Kidney (tissue), 14 donors: ENCODE measurements around the gene RBMX. TPM values are rescaled to one million over a fixed set of nuclear protein-coding genes. Genes with fewer than 3 reads are reported as not detected.

ENCODE experiments used
- DNase-seq, 5 donors: peaks; one replicate each; pipeline ENCODE4 v3.0.0-alpha.2; 2013 to 2020
- FAIRE-seq: peaks from 2 replicates; lab custom pipeline; 2012; peaks lifted over from hg19 to GRCh38; lab: Jason Lieb, UNC
- H3K27ac ChIP-seq, 2 donors: one replicate each; pipeline ENCODE4 v1.7.0; 2013; ENCODE audit warnings: low read depth in 2 of 2, low read length in 2 of 2, inconsistent platforms in 1 of 2
- H3K27me3 ChIP-seq: one replicate; pipeline ENCODE4 v1.7.1; 2013; ENCODE audit warnings: low read length, inconsistent platforms; ENCODE audit not compliant: control insufficient read depth, insufficient read depth
- H3K36me3 ChIP-seq, 3 donors: one replicate each; pipeline versions ENCODE4 v1.7.0 to v1.7.1; 2013; ENCODE audit warnings: low read length in 3 of 3, control low read depth in 1 of 3, inconsistent platforms in 1 of 3; ENCODE audit not compliant: insufficient read depth in 3 of 3, control insufficient read depth in 2 of 3
- H3K4me1 ChIP-seq, 3 donors: one replicate each; pipeline versions ENCODE4 v1.7.0 to v1.7.1; 2013; ENCODE audit warnings: low read length in 3 of 3, inconsistent platforms in 1 of 3, low read depth in 1 of 3; ENCODE audit not compliant: control insufficient read depth in 2 of 3, insufficient read depth in 2 of 3
- H3K4me3 ChIP-seq, 3 donors: one replicate each; pipeline versions ENCODE4 v1.7.0 to v1.8.1; 2013; ENCODE audit warnings: low read length in 3 of 3, control low read depth in 1 of 3, inconsistent platforms in 1 of 3
- H3K9ac ChIP-seq, 3 donors: one replicate each; pipeline versions ENCODE4 v1.7.0 to v1.7.1; 2013; ENCODE audit warnings: low read length in 3 of 3, control low read depth in 1 of 3, inconsistent platforms in 1 of 3
- H3K9me3 ChIP-seq, 3 donors: one replicate each; pipeline versions ENCODE4 v1.7.0 to v1.7.1; 2013; ENCODE audit warnings: low read length in 3 of 3, control low read depth in 1 of 3, inconsistent platforms in 1 of 3; ENCODE audit not compliant: control insufficient read depth in 2 of 3, insufficient read depth in 1 of 3
- intact Hi-C: fragments of 100-400 bp; cut with DNase I; formaldehyde crosslinking; loops from one replicate; pipeline ENCODE4 v1.11.1; 2022
- polyA plus RNA-seq: library from polyadenylated mRNA; stranded (reverse); fragments of 350-450 nt; fragmentation: Illumina TruSeq; extraction: RNeasy Lipid Tissue Mini Kit (QIAGEN cat#74804); gene quantifications from one replicate; pipeline ENCODE4 v1.2.3, GENCODE V29; 2014; ENCODE audit warnings: low read depth, low replicate concordance; ENCODE audit not compliant: insufficient read depth
- total RNA-seq: library from RNA; stranded (reverse); fragmentation: NEBNext Ultra II Directional; extraction: Animal tissue kit (Norgen Biotek cat#: 25700); gene quantifications from one replicate; pipeline ENCODE4 v1.2.1, GENCODE V29; 2021
- TF ChIP-seq, protein P1 (sequence below): IDR thresholded peaks from 3 replicates; pipeline ENCODE4 v1.5.1; 2012; ENCODE audit warnings: mild to moderate bottlenecking, moderate library complexity, borderline replicate concordance; ENCODE audit not compliant: insufficient read depth; ENCODE audit errors: extremely low read depth
- donor health status: control.
- donor health status: control.
- donor health status: control.
- donor health status: control.
- donor health status: control.
- donor health status: DM: yes; HTN: yes; CAD: no.
- donor health status: Normal renal cell carcinoma (clear cell type).

RBMX gene
- total and polyA plus RNA-seq, 2 donors from 2014 or later: 95.0 to 143 TPM

DNA sequence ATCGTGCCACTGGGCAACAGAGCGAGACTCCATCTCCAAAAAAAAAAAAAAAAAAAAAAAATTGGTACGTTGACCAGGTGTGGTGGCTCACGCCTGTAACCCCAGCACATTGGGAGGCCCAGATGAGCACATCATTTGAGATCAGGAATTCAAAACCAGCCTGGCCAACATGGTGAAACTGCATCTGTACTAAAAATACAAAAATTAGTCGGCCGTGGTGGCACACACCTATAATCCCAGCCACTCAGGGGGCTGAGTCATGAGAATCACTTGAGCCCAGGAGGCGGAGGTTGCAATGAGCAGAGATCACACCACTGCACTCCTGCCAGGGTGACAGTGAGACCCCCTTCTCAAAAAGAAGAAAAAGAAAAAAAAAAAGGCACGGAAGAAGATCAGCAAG lies 24.5 kb downstream of the RBMX start:
- no peak for DNase-seq
- TF ChIP-seq, protein P1, sequence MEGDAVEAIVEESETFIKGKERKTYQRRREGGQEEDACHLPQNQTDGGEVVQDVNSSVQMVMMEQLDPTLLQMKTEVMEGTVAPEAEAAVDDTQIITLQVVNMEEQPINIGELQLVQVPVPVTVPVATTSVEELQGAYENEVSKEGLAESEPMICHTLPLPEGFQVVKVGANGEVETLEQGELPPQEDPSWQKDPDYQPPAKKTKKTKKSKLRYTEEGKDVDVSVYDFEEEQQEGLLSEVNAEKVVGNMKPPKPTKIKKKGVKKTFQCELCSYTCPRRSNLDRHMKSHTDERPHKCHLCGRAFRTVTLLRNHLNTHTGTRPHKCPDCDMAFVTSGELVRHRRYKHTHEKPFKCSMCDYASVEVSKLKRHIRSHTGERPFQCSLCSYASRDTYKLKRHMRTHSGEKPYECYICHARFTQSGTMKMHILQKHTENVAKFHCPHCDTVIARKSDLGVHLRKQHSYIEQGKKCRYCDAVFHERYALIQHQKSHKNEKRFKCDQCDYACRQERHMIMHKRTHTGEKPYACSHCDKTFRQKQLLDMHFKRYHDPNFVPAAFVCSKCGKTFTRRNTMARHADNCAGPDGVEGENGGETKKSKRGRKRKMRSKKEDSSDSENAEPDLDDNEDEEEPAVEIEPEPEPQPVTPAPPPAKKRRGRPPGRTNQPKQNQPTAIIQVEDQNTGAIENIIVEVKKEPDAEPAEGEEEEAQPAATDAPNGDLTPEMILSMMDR: no peak
- Histone ChIP-seq H3K9me3 (no peaks in the 10 kb centered on the region), H3K4me3 (no peak overlapping the region), H3K27me3 (no peaks in the 10 kb centered on the region), H3K27ac (no peak overlapping the region), H3K4me1 (no peaks in the 10 kb centered on the region), H3K9ac (no peak overlapping the region), H3K36me3 (peaks cover 0 to 3% (median 2%) of the 10 kb centered on the region in 3 donors)
- no peak for FAIRE-seq
- intact Hi-C loops: no loop called here

DNA sequence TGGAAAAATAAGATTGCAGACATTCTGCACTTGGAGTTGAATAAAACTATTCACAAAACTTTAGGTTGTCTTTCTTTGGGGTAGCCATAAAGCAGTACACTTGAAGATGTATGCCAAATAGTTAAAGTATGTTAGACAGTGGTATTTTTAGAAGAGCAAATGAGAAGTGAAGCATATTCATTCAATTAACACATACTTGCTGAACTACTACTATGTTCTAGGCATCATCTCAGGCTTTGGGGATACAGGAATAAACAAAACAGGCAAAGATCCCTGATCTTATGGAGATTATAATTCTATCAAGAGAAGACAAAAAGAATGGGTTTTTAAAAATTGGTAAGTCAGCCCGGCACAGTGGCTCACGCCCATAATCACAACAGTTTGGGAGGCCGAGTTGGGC lies 29.0 kb downstream of the RBMX start:
- no peak overlapping the region for H3K4me3 ChIP-seq
- FAIRE-seq: no peak
- no peaks in the 10 kb centered on the region for H3K9me3 ChIP-seq
- intact Hi-C loops: no loop called here
- peaks cover 0 to 10% (median 3%) of the 10 kb centered on the region in 3 donors for H3K36me3 ChIP-seq
- no peak for DNase-seq
- H3K9ac ChIP-seq: no peak overlapping the region
- H3K4me1 ChIP-seq: no peaks in the 10 kb centered on the region
- H3K27me3 ChIP-seq: no peaks in the 10 kb centered on the region
- TF ChIP-seq, protein P1: no peak
- no peak overlapping the region for H3K27ac ChIP-seq

GRCh38 chrX:136850441-136851175 lies 29.9 kb downstream of the RBMX start:
- H3K4me1 ChIP-seq: no peaks in the 10 kb centered on the region
- H3K36me3 ChIP-seq: peaks cover 0 to 10% (median 3%) of the 10 kb centered on the region in 3 donors
- no peak overlapping the region for H3K9ac ChIP-seq
- DNase-seq (peak in 1 of 5 donors; percentile 3), FAIRE-seq (no peak)
- no peak overlapping the region for H3K4me3 ChIP-seq
- intact Hi-C loops: no loop called here
- no peak overlapping the region for H3K27ac ChIP-seq
- H3K9me3 ChIP-seq: no peaks in the 10 kb centered on the region
- no peaks in the 10 kb centered on the region for H3K27me3 ChIP-seq
- TF ChIP-seq, protein P1: no peak
